RCC 7860 (cell line): ENCODE data around the gene TMEM132E.

Experiments used
- DNase-seq: peaks from one replicate; pipeline ENCODE4 v3.0.0-alpha.2; 2015; ENCODE audit warnings: low spot score
- FAIRE-seq: peaks from 2 replicates; lab custom pipeline; 2012; peaks lifted over from hg19 to GRCh38; lab: Jason Lieb, UNC

Gene TMEM132E

DNA sequence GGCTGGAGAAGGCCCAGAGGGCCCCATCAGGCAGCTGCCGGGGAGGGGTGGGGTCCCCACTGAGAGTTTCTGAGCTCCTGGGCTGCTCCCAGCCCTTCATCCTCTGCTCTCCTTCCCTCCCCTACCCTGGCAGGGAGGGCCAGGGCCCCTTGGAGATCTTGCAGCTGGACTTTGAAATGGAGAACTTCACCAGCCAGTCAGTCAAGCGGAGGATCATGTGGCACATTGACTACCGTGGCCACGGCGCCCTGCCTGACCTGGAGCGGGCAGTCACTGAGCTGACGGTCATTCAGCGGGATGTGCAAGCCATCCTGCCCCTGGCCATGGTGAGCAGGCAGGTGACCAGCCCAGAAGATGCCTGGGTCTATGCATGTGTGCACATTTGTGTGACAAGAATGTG is 49.5 kb downstream of the TMEM132E start:
- DNase-seq: no peak
- no peak for FAIRE-seq

DNA sequence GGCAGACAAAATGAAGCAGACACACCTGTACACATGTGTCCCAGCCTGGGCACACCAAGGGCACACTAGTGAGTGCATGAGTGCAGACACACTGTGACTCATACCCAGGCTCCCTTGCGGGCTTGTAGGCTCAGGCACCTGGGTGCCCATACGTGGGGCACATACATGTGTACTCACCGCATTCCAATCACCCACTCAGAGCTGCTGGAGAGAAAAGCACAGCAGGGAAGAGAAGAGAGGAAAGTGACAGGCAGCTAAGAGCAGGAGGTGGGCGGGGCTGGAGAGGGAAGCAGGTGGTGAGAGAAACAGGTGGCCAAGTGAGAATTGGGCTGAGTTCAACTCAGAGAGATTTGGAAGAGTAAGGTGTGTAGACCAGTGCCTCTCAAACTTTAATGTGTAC is 54.0 kb downstream of the TMEM132E start:
- DNase-seq (no peak), FAIRE-seq (no peak)

- FAIRE-seq: no peak
These were observed 54.4 kb downstream of the TMEM132E start for GRCh38 chr17:34633760-34634159.

DNA sequence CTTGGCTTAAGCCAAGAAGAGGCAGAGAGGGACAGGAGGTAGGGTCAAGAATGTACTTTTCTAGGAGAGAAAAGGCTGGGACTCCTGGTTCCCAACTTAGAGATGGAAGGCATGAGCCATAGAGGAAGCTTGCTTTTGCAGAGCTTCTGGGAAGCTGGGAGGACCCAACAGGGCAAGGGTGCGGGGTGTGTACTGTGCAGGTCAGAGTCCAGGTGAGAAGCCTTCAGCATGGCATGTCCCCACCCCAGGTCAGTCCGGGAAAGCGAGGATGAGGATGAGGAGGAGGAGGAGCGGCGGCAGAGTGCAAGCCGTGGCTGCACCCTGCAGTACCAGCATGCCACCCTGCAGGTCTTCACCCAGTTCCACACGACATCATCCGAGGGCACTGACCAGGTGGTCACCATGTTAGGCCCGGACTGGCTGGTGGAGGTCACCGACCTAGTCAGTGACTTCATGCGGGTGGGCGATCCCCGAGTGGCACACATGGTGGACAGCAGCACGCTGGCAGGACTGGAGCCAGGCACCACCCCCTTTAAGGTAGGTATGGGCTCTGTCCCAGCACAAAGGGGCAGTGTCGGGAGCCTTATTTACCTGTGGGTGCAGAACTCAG is 55.3 kb downstream of the TMEM132E start:
- no peak for FAIRE-seq

More at GRCh38 chr17:34633760-34634159, 54.4 kb downstream of the TMEM132E start:
- DNase-seq: no peak

GRCh38 chr17:34635876-34636275 is 56.5 kb downstream of the TMEM132E start:
- FAIRE-seq: no peak

More for the DNA sequence above, 55.3 kb downstream of the TMEM132E start:
- no peak for DNase-seq

DNA sequence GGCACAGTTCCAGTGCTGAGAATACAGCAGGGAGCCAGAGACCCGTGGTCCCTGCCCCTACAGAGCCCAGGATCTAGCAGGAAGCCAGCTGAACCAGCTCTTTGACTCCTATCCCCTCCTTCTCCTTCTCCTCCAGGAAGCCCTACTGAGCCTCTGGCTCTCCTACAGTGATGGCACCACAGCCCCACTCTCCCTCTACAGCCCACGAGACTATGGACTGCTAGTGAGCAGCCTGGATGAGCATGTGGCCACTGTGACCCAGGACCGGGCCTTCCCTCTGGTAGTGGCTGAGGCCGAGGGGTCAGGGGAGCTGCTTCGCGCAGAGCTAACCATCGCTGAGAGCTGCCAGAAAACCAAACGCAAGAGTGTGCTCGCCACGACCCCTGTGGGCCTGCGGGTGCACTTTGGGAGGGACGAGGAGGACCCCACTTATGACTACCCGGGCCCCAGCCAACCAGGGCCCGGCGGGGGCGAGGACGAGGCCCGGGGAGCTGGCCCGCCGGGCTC is 57.7 kb downstream of the TMEM132E start:
- no peak for FAIRE-seq
- no peak for DNase-seq

More at GRCh38 chr17:34635876-34636275, 56.5 kb downstream of the TMEM132E start:
- no peak for DNase-seq

- no peak for FAIRE-seq
- peak; percentile 9 for DNase-seq
These were observed 58.5 kb downstream of the TMEM132E start for GRCh38 chr17:34637548-34638525.

DNA sequence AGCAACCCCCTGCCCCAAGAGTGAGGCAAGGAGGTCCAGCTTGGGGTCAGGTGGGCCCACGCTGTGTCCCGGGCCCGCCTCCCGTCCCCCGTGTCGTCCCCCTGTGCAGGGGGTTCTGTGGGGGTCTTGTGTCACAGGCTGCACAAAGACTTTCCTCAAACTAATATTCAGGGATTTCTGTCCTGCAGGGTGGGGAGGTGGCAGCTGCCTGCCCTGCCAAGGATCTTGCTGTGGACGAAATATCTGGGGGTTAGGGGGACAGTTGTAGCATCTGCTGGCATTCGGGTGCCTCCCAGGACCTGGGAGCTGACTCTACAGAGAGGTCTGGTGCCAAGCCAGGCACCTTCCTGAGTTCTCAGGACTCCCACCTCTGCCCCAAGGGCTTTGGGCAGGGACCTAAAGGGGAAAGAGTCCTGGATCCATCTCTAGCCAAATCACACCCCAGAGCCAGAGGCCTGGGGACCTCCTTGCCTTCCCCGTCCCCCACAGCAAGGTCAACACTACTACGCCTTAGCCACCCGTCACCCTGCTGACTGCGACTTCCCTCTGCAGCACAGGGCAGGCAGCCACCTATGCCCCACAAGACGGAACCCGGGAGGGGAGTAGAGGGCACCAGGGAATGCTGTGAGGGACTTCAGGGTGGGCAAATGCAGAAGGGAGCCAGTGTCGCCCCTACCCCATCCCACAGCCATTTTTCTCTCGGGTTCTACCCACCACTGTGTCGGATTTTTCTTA is 59.3 kb downstream of the TMEM132E start:
- FAIRE-seq (no peak), DNase-seq (no peak)

DNA sequence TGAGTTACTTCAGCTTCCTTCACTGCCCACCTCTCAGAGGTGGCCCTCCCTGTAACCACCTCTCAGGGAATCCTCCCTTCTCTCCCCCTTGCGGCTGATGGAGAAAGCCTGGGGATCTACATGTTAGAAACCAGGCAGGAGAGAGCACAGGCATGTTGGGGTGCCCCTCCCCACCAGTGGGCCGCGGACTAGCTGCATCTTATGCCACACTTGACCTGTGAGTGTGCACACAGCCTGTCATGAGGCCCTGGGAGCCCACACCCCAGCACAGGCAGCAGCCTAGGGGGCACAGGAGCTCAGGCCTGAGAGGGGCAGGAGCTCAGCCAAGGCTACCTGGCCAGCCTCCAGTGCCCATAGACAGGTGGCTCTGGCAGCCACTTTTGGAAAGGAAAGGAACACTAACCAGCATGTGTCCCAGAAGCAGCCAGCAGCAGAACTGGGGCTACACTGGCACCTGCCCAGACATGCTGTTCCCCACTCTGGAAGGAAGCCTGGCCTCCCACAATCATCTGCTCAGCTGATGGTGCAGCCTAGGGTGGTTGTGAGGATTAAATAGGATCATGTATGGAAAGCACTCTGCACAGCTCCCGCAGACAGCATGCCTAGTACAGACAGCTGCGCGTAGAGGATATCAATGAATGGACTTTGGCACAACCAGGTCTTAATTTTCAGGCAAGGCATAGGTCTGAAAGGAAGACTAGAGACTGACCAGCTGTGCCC is 60.5 kb downstream of the TMEM132E start:
- DNase-seq: no peak
- no peak for FAIRE-seq

DNA sequence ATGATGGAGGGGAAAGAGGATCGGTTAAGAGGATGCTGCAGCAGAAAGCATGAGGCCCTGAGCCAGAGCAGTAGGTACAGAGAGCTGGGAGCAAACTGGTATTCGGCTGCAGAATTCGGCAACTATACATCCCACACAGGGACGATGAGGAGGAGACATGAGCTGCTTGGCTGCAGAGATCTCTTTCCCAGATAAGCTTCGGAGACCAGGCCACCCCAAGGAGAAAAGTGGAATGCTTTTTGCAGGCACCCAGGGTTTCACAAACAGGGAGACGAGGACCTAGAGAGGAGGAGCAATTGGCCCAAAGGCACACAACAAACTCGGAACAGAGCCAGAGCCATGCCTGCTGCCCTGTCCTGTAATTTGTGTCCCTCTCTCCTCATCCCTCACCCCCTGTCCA is 62.0 kb downstream of the TMEM132E start:
- FAIRE-seq (no peak), DNase-seq (no peak)

DNA sequence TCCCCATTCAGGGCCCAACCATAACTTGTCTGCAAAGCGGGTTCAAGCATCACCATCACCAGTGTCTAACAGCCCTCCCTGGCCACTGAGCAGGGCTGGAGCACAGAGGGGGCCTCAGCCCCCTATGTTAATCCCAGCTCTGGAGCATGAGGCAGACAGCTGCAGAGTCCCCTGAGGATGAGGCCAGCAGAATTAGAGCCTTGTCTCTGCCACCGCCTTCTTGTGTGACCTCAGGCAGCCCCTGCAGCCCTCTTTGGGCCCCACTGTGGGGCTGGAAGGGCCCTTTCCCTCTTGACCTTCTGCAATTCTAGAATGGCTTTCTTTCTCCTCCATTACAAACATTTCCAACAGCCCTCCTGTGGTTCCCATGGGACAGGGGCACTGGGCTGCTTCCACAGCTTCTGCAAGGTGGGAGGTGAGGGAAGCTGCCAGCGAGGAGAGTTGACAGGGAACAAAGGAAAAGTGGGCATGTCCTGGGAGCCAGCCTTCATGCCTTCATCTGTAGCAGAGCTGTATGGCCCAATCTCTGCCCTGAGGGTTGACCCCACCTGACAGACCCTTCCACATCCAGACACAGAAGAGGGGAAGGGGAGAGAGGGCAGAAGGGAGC is 65.7 kb downstream of the TMEM132E start:
- DNase-seq (no peak), FAIRE-seq (no peak)

DNA sequence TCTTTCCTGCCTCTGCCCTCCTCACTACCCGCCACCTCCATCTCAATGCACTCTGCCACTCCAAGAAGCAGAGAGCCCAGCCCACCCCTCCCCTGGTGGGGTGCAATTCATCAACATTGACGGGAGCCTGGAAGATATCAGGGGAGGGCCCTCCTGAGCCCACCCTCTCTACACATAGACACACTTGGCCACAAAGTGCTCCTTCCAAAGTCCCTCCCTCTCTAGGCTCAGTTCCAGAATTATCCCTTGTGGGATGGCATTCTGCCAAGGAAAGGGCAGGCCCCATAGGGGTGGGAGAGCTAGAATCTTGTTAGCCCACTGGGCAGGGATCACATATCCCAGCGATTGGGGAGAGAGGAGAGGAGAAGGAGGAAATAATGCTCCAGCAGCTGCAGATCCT is 66.2 kb downstream of the TMEM132E start:
- FAIRE-seq (no peak), DNase-seq (no peak)

DNA sequence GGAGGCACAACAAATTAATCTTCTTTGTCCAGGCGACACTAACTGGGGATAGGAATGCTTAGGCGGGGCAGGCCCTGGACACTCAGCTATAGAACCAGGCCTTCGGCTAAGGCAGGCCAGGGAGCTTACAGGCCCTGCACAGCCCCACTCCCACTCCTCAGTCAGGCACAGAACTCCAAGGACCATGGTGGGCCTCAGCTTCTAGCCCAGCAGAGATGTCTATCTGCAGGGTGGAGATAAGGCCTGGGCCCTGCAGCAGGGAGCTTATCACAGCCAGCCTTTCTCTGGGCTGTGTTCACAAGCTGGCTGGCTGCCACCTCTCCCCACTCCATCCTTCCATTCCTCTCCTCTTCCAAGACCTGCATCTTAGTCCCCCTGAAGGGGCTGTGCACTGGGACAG is 68.1 kb downstream of the TMEM132E start:
- FAIRE-seq (no peak), DNase-seq (no peak)

- DNase-seq (no peak), FAIRE-seq (no peak)
These were observed 70.8 kb downstream of the TMEM132E start for GRCh38 chr17:34650051-34650750.

DNA sequence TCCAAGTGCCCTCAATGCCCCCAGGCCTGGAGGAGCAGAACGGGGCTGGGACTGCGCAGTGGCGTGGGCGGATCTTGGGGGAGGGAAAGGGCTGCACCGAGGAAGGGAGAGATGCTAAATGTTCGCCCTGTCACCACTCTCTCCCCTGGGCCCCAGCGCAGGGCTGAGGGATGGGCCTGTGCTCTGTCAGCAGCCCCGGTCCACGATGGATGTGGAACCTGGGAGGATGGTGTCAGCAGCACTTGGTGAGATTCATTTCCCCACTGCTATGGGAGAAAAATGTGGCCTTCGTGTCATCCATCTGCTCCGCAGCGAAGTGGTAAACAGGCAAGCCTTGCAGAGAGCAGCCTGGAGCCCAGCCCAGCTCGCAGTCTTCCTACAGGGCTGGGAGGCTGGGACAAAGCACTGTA is 72.0 kb downstream of the TMEM132E start:
- DNase-seq (no peak), FAIRE-seq (no peak)

GRCh38 chr17:34652021-34652555 is 72.7 kb downstream of the TMEM132E start:
- FAIRE-seq: no peak
- DNase-seq: no peak

GRCh38 chr17:34653511-34653910 is 74.1 kb downstream of the TMEM132E start:
- no peak for FAIRE-seq
- no peak for DNase-seq

GRCh38 chr17:34654276-34654880 is 75.0 kb downstream of the TMEM132E start:
- FAIRE-seq: no peak
- no peak for DNase-seq

DNA sequence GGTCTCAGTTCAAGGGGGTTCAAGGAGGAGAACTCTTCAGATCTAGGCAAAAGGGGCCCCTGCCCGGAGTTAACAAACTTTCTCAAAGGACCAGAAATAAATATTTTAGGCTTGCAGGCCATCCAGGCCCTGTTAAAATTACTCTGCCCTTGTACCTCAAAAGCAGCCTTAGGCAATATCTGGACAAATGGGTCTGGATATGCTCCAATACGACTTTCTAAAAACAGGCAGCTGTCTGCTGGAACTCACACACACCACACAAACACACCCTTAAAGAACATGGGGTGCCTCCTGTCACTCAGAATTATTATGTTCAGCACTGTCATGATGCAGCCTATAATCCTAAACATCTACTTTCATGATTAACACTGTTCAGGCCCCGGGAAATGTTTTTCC is 75.5 kb downstream of the TMEM132E start:
- FAIRE-seq (no peak), DNase-seq (no peak)
